Endodermal cell (in vitro differentiated cells): Measurements from ENCODE around the gene PPP2R5C. TPM values are rescaled to one million over a fixed set of nuclear protein-coding genes. Genes with fewer than 3 reads are reported as not detected.
"Not testable (repeated sequence)": the region's sequence is repeated elsewhere in the genome, so short reads cannot be mapped to it uniquely, and the experiment has no call there.

Experiments
- DNase-seq: peaks from one replicate; pipeline ENCODE4 v3.0.0-alpha.2; 2017
- H3K27ac ChIP-seq: 2 replicates; pipeline ENCODE4 v1.5.1; 2013; ENCODE audit warnings: mild to moderate bottlenecking, low read depth, low read length, moderate library complexity
- H3K27me3 ChIP-seq: 2 replicates; pipeline ENCODE4 v1.6.1; 2013; ENCODE audit warnings: mild to moderate bottlenecking, low read length, moderate library complexity; ENCODE audit not compliant: insufficient read depth, control insufficient read depth, poor library complexity, severe bottlenecking
- H3K36me3 ChIP-seq: 2 replicates; pipeline ENCODE4 v1.7.0; 2013; ENCODE audit warnings: mild to moderate bottlenecking, low read length, moderate library complexity; ENCODE audit not compliant: control insufficient read depth, insufficient read depth
- H3K4me1 ChIP-seq: one replicate; pipeline ENCODE4 v1.7.0; 2013; ENCODE audit warnings: low read length; ENCODE audit not compliant: control insufficient read depth, insufficient read depth
- H3K4me3 ChIP-seq: 2 replicates; pipeline ENCODE4 v1.5.1; 2013; ENCODE audit warnings: mild to moderate bottlenecking, low read length, moderate library complexity
- H3K9ac ChIP-seq: 2 replicates; pipeline ENCODE4 v1.6.1; 2013; ENCODE audit warnings: mild to moderate bottlenecking, low read length, moderate library complexity; ENCODE audit not compliant: poor library complexity, severe bottlenecking; ENCODE audit errors: extremely low read depth
- H3K9me3 ChIP-seq: 2 replicates; pipeline ENCODE4 v1.6.1; 2013; ENCODE audit warnings: mild to moderate bottlenecking, low read length, moderate library complexity; ENCODE audit not compliant: control insufficient read depth
- H3K27ac Mint-ChIP-seq: 2 replicates; pipeline ENCODE4 v1.8.0; 2020; ENCODE audit warnings: mixed read lengths
- H3K27me3 Mint-ChIP-seq: 2 replicates; pipeline ENCODE4 v1.8.0; 2021; ENCODE audit warnings: mild to moderate bottlenecking, mixed read lengths; ENCODE audit not compliant: insufficient read depth
- H3K36me3 Mint-ChIP-seq: 2 replicates; pipeline ENCODE4 v1.8.0; 2020; ENCODE audit warnings: low read depth, mixed read lengths
- H3K4me1 Mint-ChIP-seq: 2 replicates; pipeline ENCODE4 v1.8.0; 2020; ENCODE audit warnings: mixed read lengths
- H3K4me3 Mint-ChIP-seq: 2 replicates; pipeline ENCODE4 v1.8.0; 2020; ENCODE audit warnings: mild to moderate bottlenecking, moderate library complexity, mixed read lengths
- H3K9me3 Mint-ChIP-seq: 2 replicates; pipeline ENCODE4 v1.8.0; 2020; ENCODE audit warnings: mild to moderate bottlenecking, mixed read lengths
- WGBS, 2 experiments: methylation state at CpG; one replicate each; pipeline versions ENCODE4 v1.1.5 to v1.1.7; 2013; ENCODE audit warnings: missing lambda C conversion rate in 2 of 2, mixed read lengths in 1 of 2; ENCODE audit not compliant: insufficient coverage in 1 of 2, insufficient read length in 1 of 2; 5-methylcytosine and 5-hydroxymethylcytosine counted together
- total RNA-seq, 2 donors: library from RNA; stranded (reverse); fragmentation: NEBNext Ultra II Directional in 1 of 2; extraction: Animal tissue kit (Norgen Biotek cat#: 25700) in 1 of 2; gene quantifications; 2 replicates in 1 of 2; 3 replicates in 1 of 2; pipeline ENCODE4 v1.2.1, GENCODE V29; 2021
- TF ChIP-seq, protein P1 (sequence below): fragments of 200-600 bp; sonication (generic); conservative IDR thresholded peaks from 2 replicates; pipeline ENCODE4 v1.5.0; 2021; ENCODE audit warnings: antibody characterized with exemption, mild to moderate bottlenecking

PPP2R5C gene
- total RNA-seq, 2 donors from 2014 or later = 116 to 117 TPM

DNA sequence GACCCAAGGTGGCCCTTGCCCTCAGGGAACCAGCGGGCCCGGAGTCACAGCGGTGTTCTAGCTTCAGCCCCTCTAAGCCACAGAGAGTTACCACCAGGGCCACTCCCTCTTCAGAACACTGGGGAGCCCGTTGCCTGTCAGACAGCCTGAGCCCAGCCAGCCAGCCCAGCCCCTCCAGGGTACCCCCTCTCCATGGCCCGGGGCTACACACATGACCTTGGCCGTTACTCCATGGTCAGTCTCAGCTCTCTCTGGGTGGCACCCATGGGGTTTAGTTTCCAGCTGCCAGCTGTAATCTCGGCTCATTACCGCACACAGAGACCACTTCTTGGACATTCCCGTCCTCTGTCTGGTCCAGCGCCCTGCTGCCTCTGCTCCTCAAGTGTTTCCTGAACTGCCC is 35.0 kb downstream of the PPP2R5C start:
- H3K27me3 Mint-ChIP-seq = no peaks in the 10 kb centered on the region
- no peaks in the 10 kb centered on the region for H3K36me3 Mint-ChIP-seq
- no peak overlapping the region for H3K27ac ChIP-seq
- peaks cover 4% of the 10 kb centered on the region for H3K4me1 Mint-ChIP-seq
- H3K4me3 Mint-ChIP-seq = no peak overlapping the region
- no peaks in the 10 kb centered on the region for H3K9me3 Mint-ChIP-seq
- no peak overlapping the region for H3K27ac Mint-ChIP-seq
- no peak for DNase-seq
- H3K36me3 ChIP-seq = no peaks in the 10 kb centered on the region
- H3K9me3 ChIP-seq = peaks cover 14% of the 10 kb centered on the region
- no peak overlapping the region for H3K9ac ChIP-seq
- WGBS, 2 experiments = 91 to 98% methylated on average over 8 to 10 of the region's 10 CpGs
- no peaks in the 10 kb centered on the region for H3K4me1 ChIP-seq
- H3K27me3 ChIP-seq = no peaks in the 10 kb centered on the region
- H3K4me3 ChIP-seq = no peak overlapping the region
- TF ChIP-seq, protein P1, sequence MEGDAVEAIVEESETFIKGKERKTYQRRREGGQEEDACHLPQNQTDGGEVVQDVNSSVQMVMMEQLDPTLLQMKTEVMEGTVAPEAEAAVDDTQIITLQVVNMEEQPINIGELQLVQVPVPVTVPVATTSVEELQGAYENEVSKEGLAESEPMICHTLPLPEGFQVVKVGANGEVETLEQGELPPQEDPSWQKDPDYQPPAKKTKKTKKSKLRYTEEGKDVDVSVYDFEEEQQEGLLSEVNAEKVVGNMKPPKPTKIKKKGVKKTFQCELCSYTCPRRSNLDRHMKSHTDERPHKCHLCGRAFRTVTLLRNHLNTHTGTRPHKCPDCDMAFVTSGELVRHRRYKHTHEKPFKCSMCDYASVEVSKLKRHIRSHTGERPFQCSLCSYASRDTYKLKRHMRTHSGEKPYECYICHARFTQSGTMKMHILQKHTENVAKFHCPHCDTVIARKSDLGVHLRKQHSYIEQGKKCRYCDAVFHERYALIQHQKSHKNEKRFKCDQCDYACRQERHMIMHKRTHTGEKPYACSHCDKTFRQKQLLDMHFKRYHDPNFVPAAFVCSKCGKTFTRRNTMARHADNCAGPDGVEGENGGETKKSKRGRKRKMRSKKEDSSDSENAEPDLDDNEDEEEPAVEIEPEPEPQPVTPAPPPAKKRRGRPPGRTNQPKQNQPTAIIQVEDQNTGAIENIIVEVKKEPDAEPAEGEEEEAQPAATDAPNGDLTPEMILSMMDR = no peak

- H3K27me3 ChIP-seq = no peaks in the 10 kb centered on the region
- no peak for DNase-seq
- H3K27ac ChIP-seq = no peak overlapping the region
- no peaks in the 10 kb centered on the region for H3K4me1 Mint-ChIP-seq
- H3K4me3 Mint-ChIP-seq = no peak overlapping the region
- TF ChIP-seq, protein P1 = no peak
- no peak overlapping the region for H3K4me3 ChIP-seq
- no peaks in the 10 kb centered on the region for H3K36me3 Mint-ChIP-seq
- H3K36me3 ChIP-seq = no peaks in the 10 kb centered on the region
- no peak overlapping the region for H3K27ac Mint-ChIP-seq
- WGBS, 2 experiments = 88 to 89% methylated on average over 1 to 5 of the region's 5 CpGs
- H3K9me3 ChIP-seq = peaks cover 13% of the 10 kb centered on the region
- no peak overlapping the region for H3K9ac ChIP-seq
- H3K9me3 Mint-ChIP-seq = no peaks in the 10 kb centered on the region
- H3K4me1 ChIP-seq = no peaks in the 10 kb centered on the region
- no peaks in the 10 kb centered on the region for H3K27me3 Mint-ChIP-seq
These were observed 36.3 kb downstream of the PPP2R5C start for GRCh38 chr14:101797856-101798255.

- not testable (repeated sequence) for H3K27me3 Mint-ChIP-seq, H3K27ac Mint-ChIP-seq, DNase-seq, H3K4me1 Mint-ChIP-seq, H3K27ac ChIP-seq, H3K4me1 ChIP-seq, H3K36me3 Mint-ChIP-seq, H3K27me3 ChIP-seq, H3K9me3 Mint-ChIP-seq, H3K4me3 Mint-ChIP-seq, H3K4me3 ChIP-seq, H3K36me3 ChIP-seq, H3K9ac ChIP-seq, H3K9me3 ChIP-seq
- 80% methylated on average over 1 of the region's 1 CpG; no CpG with 5 or more reads in 1 of the 2 experiments for WGBS, 2 experiments
These were observed 42.9 kb downstream of the PPP2R5C start for GRCh38 chr14:101804373-101804772.

DNA sequence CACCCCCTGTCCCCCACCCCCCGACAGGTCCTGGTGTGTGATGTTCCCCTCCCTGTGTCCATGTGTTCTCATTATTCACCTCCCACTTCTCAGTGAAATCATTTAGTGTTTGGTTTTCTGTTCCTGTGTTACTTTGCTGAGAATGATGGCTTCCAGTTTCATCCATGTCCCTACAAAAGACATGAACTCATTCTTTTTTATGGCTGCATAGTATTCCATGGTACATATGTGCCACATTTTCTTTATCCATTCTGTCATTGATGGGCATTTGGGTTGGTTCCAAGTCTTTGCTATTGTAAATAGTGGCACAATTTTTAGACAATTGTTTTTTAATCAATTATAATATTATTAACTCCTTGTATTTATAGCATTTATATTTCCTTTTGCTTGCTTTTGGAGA is 44.7 kb downstream of the PPP2R5C start:
- not testable (repeated sequence) for H3K4me3 ChIP-seq, H3K27ac ChIP-seq, H3K27me3 ChIP-seq, H3K4me1 ChIP-seq, H3K9me3 Mint-ChIP-seq, H3K36me3 Mint-ChIP-seq, H3K4me3 Mint-ChIP-seq, H3K9me3 ChIP-seq, H3K9ac ChIP-seq, H3K36me3 ChIP-seq, H3K27ac Mint-ChIP-seq, H3K27me3 Mint-ChIP-seq, DNase-seq
- peaks cover 15% of the 10 kb centered on the region for H3K4me1 Mint-ChIP-seq
- 83% methylated on average over 1 of the region's 1 CpG; no CpG with 5 or more reads in 1 of the 2 experiments for WGBS, 2 experiments
